HPDE6-E6E7 (cell line): ENCODE data around the gene EGFL8.
"Not testable (repeated sequence)": the region's sequence is repeated elsewhere in the genome, so short reads cannot be mapped to it uniquely, and the experiment has no call there.

Source experiments
- DNase-seq: peaks from one replicate; pipeline ENCODE4 v3.0.0; 2011; ENCODE audit warnings: missing footprints; ENCODE audit errors: extremely low spot score

EGFL8 gene

DNA sequence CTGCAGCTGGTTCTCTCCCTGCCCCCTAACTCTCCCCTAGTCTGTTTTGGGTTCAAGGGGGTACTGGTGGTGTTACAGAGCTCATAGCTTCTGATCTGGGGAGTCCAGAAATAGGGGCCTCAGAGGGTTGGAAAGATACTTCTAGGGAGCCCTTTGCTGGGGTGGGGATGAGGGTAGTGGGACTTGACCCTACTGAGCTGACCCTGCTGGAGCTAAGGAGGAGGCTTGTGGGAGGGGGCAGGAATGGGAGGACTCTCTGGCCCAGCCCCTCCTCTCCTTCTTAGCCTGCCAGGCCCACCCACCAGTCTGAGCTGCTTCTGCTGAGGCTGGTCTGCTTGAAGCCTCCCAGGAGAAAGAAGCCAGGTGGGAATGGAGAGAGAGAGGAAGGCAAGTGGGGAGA is at the start of gene EGFL8:
Gene EGFL8 (plus strand): TSS at position 301 of the 400 bp plus-strand sequence. CDS start 1,571 bp downstream, outside the sequence.
- no peak for DNase-seq

DNA sequence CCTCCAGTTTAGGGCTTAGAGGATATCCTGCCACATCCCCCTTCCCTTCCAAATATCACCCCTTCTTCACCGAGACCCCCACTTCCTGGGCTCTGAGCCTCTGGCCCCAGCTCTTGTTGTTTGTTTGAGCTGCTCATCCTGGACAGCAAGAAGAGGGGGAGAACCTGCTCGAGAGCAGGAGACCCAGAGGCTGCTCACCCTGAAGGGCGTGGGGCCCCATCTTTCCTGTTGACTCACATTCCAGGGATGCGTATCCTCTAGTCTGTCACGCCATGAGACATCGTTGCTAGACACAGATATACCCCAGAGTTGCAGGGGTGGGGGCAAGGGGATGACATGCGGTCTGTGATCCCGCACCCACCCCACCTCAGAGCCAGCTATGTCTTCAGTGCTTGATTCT is 49.6 kb upstream of the EGFL8 start:
- DNase-seq: peak; percentile 49

DNA sequence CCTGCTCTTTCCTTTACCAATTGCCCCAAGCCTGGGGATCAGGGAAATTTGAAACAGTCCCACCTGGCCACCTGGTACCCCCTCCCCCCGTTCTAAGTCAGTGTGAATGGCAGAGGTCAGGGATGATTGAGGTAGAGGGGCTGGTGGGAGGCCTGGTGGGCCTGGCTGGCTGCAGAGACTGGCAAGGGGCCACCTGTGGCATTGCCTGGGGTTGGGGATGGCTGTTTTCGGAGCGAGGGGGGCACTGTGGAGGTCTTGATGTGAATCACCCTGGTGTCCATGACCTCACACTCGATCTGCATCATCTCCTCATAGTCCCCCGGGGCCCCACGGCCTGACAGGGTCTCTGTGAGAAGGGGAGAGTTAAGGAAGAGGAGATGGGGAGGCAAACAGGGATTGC is 48.8 kb upstream of the EGFL8 start:
- no peak for DNase-seq

DNA sequence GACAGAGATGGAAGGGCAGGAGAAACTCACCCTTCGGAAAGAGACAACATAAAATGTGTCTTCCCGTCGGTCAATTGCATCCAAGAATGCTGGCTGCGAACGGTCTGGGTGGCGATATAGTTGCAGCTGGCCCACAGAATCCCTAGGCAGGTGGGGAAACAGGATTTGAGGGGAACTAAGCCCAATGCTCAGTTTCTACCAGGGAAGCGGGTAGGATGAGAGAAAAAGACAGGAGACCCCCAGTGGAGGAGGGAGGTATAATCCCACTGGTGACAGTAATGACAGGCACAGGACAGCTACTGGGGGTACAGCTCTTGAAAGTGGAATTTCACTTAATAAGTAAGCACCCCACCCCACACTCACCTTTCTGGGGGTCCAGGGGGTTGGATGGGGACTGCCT is 47.7 kb upstream of the EGFL8 start:
- DNase-seq: no peak

DNA sequence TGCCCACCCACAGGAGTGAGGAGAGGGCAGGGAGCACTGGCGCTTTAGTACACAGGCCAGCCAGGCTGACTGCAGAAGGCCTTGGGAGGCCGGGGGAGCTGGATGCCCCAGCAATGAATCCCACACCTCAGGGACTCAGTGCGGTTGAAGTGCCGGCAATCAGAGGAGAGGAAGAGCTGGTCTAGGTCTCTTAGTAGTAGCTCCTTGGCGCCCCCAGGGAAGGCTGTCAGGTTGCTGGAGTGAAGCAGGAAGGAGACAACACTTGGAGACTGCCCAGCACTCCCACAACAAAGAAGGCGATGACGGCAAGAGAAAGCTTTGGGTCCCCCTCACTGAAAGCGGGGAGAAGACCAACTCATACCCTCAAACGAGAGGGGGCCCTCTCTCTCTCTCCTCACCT is 46.9 kb upstream of the EGFL8 start:
- no peak for DNase-seq

DNA sequence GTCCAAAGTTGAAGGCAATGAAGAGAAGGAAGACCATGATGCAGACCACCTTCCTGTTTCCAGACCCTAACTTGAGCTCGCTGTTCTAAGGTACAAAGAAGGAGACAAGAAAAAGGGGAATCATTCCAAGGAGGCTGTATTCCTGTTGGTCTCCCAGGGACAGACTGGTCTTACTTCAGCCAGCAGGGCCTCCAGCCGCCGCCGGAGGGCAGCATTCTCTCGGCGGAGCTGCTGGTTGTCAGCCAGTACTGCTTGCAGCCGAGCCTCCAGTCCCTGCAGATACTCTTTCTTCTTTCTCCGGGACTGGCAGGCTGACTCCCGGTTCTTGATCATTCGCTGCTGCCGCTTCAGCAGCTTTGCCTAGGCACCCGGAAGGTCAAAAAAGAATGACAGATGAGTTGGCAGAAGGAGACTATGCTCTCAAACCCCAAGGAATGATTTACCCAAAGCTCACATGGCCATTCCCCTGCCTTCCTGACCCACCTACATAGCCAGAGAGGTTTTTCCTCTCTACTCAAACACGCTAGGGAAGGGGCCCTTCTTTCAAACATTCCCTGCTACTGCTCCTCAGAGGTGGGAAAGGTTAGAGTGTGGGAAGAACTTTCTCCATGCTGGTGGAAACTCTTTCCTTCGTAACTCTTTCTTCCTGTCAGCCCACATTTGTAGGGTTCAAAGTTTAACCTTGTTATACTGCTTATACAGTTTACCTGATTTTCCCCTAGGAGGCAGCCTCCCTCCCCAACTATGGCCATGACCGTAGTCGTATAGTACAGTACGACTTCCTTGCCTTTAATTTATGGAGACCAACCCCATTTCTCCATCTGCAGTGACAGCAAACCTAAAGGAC is 45.4 kb upstream of the EGFL8 start:
- peak; percentile 82 for DNase-seq

DNA sequence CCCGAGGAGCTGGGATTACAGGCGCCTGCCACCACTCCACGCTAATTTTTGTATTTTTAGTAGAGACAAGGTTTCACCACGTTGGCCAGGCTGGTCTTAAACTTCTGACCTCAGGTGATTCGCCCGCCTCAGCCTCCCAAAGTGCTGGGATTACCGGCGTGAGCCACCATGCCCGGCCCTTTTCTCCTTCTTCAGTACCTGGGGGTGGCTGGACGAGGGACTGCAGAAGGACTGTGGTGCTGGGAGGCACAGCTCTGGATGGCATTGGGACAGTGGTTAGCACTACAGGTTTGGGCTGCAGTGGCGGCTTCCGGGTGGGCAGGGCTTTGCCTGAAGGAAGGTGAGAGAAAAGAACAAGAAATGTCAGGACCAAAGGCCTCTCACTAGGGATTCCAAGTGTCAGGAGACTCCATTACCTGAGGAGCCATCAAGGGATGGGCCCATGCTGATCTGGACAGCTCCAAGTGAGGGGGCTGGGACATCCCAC is 43.8 kb upstream of the EGFL8 start:
- DNase-seq: no peak

DNA sequence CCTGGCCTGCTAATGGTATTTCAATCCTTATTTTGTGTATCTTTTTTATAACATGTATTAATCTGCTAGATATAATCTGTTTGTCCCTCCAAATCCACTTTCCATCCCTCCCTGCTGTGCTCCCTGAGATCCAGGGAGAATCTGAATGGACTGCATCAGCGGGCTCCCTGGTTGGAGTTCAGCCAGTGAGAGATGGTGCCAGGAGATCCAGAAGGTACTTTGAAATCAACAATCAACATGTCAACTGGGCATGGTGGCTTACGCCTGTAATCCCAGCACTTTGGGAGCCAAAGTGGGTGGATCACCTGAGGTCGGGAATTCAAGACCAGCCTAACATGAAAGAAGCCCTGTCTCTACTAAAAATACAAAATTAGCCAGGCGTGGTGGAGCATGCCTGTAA is 40.7 kb upstream of the EGFL8 start:
- DNase-seq: no peak

DNA sequence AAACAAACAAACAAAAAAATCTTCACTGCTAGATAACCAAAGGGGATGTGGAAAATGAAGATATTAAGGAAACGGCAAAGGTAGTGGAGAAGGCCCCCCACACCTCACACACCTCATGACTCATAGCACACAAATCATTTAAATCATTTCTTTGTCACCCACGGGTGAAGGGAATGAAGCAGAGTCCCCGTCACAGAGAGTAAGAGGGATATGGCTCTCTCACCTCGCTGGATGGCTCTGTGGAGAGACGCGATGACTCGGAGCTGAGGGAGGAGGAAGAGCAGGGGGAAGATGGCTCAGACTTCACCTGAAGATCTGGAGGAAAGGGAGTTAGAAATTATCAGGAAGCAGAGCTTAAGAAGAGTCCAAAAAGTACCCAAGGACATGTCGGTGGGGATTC is 37.5 kb upstream of the EGFL8 start:
- no peak for DNase-seq

DNA sequence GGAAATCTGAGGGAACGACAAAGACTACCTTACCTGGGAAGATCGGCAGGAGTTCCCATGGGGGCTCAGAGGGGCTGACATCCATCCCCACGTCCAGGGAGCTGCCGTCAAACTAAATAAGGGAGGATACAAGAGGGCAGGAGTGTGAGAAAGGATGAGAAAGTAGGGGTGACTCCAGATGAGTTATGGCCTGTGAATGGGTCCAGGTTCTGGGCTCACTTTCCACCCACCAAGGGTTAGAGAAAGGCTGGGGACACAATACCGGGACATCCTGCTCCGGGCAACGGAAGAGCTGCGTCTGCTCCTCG is 37.0 kb upstream of the EGFL8 start:
- DNase-seq: no peak

DNA sequence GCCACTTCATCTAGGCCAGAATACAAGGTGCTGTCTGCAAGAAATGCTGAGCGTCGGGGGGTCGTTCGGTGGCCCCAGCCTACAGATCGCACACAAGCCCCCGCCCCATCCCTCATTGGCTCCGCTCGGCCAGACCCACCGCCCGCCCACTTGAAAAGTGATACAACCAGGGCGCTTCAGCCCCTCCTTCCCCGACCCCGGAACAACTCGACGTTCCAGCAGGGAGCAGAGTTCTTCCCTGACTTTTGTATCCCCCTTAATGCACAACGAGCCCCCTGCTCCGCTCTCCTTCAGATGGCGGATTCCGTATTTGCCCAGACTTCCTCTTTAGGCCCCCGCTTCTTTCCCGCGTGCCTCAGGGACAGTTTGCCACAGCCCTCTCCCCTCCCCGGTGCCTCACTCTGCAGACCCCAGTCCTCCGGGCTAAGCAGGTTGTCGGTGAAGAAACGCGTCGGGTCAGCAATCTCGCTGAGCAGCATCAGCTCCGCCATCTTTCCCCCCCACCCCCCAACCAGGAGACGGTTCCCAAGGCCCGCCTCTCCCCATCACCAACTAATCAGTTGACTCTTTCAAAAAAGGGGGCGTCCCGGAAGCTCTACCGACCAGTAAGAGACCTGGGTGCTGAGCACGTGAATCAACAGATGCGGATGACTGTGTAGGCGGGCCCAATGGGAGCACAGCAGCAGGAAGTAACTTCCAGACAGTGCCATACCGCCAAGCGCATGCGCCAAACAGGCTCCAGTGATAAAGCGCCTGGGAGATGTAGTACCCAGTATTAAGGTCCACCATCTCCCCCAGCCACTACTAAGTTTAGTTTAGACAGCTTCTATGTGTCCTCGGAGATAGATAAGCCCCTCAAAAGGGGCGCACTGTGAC is 36.4 kb upstream of the EGFL8 start, which contains the start of gene ATF6B:
Gene ATF6B (minus strand): TSS at position 530 of the 876 bp plus-strand sequence. CDS start 39 bp downstream, at position 491.
- DNase-seq: peak; percentile 100

DNA sequence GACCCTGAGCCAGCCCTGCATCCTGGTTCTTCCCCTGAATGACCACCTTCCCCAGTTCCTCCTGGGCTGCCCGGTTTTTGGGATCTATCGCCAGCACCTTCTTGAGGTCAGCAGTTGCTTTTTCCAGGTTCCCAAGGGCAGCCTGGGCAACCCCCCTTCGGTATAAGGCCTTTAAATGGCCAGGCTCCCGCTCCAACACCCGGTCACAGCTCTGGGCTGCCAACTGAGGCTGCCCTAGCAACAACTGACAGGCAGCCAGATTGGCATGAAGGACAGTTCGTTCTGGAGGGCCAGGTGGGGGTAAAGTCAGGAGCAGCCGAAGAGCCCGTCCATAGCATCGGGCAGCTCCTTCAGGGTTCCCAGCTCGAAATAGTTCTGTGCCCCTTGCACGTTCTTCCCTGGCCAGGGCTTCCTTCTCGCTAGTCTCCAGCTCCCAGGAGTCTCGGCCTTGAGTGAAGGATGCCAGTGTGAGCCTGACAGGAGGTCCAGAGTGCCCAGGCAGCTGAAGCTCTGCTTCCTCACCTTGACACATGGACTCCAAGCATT is 35.6 kb upstream of the EGFL8 start:
- no peak for DNase-seq

DNA sequence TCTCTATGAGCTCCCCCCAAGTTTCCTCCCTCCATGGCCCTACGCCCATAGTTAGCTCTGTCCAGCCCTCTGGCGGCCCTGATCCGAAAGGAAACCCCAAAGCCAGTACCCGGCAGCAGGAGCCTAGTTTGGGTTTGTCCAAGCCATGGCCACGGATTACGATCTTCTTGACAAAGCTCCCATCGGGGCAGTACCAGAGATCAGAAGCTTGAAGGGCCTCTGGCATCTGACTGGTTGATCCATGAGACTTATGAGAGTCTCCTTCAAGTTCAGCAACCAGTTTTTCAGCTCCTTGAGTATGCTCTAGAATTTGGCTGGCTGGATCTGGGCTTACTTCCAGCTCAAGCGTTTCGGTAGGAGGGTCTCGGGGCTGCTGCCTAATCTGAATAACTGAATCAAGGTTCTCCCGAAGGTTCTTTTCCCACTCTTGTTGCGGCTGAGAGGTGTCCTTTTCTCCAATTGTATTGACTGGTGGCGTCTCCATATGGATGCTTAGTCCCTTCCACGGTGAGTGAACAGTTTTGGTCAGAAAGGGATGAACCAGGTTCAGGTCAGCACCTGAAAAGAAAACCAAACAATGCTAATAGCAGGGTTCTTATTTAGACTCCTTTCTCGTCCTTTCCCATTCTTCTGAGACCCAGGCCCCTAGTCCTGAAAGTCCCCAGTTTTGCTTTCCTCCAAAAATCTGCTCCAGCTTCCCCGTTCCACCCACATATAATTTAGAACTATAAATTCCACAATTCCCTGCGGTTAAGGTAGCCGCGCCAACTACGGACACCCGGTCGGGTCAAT is 34.9 kb upstream of the EGFL8 start:
- DNase-seq: no peak

DNA sequence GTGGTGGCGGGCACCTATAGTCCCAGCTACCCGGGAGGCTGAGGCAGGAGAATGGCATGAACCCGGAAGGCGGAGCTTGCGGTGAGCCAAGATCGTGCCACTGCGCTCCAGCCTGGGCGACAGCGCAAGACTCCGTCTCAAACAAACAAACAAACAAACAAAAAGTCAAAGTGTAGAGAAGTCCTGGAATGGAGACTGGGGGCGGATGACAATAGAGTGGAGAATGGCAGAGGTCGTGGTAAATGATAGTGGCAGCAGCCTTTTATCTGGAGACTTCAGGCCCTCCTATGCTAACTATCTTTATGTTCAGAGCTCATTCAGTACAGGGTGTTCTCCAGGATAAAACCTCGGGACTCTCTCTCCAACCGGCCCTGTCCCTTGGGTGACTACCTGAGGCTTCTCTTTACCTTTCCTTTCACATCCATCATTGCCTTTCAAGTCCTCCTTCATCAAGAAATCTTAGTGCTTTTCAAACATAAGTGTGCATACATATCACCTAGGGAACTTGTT is 32.9 kb upstream of the EGFL8 start:
- DNase-seq: no peak

DNA sequence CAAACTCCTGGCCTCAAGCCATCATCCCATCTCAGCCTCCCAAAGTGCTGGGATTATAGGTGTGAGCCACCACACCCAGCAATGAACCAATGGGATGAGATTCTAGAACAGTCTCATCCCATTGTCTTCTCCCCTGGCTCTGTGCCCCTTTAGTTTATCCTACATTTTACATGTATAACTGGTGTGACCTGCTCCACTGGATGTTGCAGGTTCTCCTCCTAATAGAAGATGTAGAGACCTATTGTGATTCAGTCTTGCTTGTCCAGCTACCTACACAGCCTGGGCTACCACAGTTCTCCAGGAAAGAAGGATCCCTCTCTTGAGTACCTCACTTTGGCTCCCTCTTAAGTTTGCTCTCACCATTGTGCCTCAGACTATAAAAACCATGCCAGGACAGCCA is 32.3 kb upstream of the EGFL8 start:
- no peak for DNase-seq

DNA sequence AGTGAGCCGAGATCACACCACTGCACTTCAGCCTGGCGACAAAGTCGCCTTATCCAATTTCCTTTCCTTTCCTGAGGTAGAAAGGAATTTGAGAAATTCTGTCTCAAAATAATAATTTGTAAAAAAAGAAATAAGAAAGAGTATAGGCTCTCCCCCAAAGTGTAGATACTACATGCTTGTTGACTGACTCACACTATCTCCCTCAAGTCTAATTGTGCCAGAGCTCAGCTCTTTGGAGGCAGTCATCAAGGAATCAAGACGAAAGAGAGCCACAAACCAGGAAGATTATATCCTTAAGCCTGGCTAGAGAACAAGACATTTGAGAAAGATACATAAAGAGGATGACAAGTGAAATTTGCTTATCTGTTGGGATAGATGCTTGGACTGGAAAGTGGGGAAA is 30.6 kb upstream of the EGFL8 start:
- no peak for DNase-seq

DNA sequence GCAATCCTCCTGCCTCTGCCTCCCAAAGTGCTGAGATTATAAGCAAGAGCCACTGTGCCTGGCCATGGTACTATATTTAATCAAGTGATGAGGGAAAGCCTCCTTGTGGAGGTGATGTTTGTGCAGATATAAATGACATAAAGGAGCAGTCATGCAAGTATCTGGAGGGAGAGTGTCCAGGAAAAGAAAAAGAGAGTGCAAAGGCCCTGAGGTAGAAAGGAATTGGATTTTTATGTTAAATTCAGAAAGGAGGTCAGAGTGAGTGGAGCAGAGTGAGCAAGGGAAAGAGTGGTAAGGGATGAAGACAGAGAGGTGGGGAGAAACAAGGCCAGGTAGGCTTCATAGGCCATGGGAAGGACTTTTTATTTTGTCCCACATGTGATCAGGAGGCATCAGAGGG is 26.9 kb upstream of the EGFL8 start:
- DNase-seq: no peak

DNA sequence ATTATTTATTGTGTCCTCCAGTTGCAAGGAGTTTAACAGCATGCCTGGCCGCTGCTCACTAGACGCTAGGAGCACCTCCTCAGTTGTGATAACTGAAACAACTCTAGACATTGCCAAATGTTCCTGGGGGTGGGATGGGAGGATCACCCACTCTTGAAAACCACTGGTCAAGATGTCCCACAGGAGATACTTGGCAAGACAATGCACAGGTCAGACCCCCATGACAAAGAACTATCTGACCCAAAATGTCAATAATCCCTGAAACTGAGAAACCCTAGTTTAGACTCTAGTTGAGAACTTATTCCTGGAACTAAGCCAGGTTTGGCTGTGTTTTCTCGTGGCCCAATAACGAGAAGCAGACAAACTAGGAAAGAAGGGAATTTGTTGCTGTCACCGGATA is 24.8 kb upstream of the EGFL8 start:
- DNase-seq: no peak

DNA sequence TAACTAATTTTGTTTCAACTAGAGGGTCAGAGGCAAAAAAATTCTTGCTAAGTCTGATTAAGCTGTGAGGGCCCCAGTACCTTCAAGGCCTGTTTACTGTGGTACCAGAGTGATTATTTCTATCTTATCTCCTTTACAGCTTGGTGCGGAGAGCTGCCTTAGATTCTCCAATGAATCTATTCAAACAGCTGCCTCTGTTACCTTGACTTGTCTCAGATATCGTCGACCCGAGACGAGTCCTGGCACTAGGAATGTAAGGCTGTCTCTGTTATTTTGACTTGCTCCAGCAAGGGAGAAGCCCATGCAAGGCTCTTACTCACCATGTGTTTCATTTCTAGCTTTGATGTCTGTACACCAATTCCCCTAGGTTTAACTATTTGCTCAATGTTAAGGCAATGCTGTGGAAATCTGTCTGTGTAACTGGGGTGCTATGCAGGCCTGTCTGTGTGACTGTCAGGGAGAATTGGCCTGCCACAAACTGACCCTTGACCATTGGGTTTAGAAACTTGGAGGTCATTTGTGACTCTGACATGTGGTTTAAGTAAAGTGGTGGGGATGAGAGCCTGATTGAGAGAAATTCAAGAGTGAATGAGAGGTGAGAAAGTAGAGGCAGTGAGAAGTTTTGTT is 23.9 kb upstream of the EGFL8 start:
- DNase-seq: no peak

DNA sequence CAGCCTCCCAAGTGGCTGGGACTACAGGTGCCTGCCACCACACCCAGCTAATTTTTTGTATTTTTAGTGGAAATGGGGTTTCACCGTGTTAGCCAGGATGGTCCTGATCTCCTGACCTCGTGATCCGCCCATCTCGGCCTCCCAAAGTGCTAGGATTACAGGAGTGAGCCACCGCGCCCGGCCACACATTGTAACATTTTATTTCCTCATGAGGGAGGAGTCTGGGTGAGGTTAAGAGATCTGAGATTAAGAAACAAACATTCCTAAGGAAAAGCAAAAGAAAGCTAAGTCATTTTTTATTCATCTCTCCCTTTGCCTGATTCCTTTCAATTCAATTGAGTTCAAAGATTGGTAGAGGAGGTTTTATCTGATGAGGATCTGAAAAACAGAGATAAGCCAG is 20.2 kb upstream of the EGFL8 start:
- DNase-seq: not testable (repeated sequence)

DNA sequence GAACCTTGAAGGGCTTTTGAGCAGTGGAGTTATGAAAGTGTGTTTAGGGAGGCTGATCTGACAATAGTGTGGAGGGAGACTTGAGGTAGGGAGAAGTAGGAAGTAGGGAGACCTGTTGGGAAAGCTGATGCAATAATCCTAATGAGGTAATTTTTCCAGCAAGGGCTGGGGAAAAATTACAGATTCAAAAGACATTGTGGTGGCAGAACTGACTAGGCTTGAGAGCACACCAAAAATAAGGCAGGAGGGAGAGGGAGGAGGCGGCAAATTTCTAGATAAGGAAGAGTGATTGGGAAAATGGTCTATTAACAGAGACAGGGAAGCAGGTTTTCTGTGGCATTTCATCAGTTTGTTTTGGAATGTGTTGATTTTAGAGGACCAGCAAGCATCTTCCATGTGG is 18.1 kb upstream of the EGFL8 start:
- DNase-seq: no peak
